C4-2B (cell line): ENCODE data around the gene ARHGAP32.

Experiments
- ZFX ChIP-seq: fragments of 450-650 bp; IDR thresholded peaks from 2 replicates; pipeline ENCODE4 v1.6.1; 2017
- TF ChIP-seq, protein P1 (sequence below): fragments of 450-650 bp; conservative IDR thresholded peaks from 2 replicates; pipeline ENCODE4 v1.5.1; 2017; ENCODE audit warnings: mild to moderate bottlenecking

DNA sequence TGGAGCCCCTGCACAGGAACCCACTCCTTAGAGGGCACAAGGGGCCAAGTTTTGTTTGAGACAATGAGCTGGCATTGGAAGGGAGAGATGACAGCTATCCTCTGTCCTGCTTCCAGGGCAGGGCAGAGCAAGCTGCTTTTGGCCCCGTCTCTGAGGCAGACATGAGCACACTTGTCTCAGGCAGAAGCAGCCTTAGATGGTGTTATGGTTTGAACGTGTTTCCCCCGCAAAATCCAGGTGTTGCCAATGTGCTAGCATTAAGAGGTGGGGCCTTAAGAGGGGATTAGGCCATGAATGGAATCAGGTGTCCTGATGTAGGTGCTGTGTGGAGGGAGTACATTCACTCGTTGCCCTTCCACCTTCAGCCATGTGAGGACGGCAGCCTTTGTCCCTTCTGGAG lies 252.0 kb downstream of the ARHGAP32 start:
- TF ChIP-seq, protein P1, sequence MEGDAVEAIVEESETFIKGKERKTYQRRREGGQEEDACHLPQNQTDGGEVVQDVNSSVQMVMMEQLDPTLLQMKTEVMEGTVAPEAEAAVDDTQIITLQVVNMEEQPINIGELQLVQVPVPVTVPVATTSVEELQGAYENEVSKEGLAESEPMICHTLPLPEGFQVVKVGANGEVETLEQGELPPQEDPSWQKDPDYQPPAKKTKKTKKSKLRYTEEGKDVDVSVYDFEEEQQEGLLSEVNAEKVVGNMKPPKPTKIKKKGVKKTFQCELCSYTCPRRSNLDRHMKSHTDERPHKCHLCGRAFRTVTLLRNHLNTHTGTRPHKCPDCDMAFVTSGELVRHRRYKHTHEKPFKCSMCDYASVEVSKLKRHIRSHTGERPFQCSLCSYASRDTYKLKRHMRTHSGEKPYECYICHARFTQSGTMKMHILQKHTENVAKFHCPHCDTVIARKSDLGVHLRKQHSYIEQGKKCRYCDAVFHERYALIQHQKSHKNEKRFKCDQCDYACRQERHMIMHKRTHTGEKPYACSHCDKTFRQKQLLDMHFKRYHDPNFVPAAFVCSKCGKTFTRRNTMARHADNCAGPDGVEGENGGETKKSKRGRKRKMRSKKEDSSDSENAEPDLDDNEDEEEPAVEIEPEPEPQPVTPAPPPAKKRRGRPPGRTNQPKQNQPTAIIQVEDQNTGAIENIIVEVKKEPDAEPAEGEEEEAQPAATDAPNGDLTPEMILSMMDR = no peak
- no peak for TF ChIP-seq ZFX
